ENCODE data around the gene PLXNA2.

- TF ChIP-seq CTCF (conservative IDR thresholded peaks at IDR 0.05; ENCODE audit: low read length) (no peak), EZH2phosphoT487 (IDR thresholded peaks at IDR 0.05; ENCODE audit: borderline replicate concordance, low read depth, low read length) (no peak)
Observed at GRCh38 chr1:208057056-208057455, 187.1 kb downstream of the PLXNA2 start.

Data from OCI-LY7 (cell line).